HG02885 (cell line): ENCODE measurements around the gene CREBRF.
A peak's percentile ranks its signal among the peaks of the same experiment; 100 is the strongest.
"Not testable (repeated sequence)": the region's sequence is repeated elsewhere in the genome, so short reads cannot be mapped to it uniquely, and the experiment has no call there.

Source experiments
- ATAC-seq: cut with Tn5 transposase; IDR thresholded peaks from one replicate; pipeline ENCODE4 v1.9.1; 2021; ENCODE audit warnings: mild to moderate bottlenecking; ENCODE audit not compliant: unreplicated experiment, poor library complexity

CREBRF gene

DNA sequence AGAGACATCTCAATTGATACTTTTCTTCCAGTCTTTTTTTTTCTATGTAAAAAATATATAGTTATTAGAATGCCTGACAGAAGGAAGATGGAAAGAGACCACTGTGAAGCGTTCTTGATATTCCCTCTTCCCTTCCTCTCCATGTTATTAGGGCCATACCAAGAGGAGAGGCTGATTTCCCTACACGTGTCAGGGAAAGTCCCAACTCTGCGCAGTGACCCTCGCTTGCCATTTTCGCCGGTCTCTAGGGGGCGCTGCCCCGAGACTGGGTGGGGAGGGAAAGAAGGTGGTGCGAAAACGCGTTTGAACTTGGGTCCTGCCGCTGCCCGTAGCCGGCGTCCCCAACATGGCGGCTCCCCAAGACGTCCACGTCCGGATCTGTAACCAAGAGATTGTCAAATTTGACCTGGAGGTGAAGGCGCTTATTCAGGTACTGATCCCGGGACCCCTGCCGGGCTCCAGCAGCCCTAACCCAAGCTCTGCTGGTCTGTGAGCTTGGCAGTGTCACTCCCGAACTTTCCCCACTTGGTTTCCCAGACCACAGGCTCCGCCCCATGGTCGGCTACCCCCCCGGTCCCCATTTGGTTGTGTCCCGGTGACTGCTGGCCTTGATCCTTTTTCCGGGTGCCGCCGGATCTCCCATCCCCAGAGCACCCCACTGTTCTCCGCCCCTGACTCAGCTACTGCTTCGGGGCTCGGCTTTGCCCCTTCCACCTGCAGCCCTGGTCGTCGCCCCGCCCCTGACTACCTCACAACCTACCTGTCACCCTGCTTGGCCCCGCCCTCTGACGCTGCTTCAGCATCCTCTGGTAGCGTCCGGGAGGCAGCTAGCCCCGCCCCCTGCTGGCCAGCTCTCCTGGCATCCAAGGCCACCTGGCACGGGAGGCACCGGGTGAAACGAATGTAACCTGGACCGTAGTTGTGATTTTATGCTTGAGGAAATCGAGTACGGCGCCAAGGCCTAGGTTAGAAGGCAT is 88.3 kb downstream of the CREBRF start, which contains the start of gene BNIP1:
Gene BNIP1 (plus strand): TSS at position 332 of the 977 bp plus-strand sequence. CDS start 15 bp downstream, at position 347.
- ATAC-seq, result peak; percentile 93

DNA sequence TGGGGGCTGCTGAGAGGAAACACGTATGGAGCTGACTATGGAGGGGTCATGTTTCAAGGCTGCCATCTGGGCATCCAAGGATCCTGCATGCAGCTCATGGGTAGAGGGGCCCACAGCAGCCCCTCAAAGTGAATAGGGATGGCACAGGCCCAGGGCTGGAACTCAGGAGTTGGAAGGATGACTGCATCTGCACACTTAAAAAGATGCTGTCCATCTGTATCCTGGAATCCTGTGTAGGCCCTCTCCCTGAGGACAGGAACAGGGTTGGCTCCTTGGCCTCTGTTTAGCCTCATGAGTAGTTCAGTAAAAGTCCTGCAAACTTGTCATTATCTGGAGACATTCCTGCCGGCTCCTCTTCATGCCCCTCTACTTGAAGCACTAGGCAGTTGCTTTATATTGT is 92.2 kb downstream of the CREBRF start:
- ATAC-seq, result no peak

DNA sequence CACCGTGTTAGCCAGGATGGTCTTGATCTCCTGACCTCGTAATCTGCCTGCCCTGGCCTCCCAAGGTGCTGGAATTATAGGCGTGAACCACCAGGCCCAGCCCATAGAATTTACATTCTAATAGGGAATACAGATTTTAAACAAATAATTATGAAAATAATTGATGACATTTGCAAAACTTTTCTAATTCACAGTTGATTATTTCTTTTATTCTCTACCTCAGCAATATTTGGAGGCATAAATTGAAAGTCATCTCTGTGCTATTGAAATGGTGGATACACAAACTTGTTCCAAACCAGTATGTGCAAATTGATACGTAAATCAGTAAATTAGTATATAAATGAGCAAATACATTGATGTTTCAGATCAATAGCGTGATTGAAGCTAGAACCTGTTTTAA is 96.4 kb downstream of the CREBRF start:
- no peak for ATAC-seq

- no peak for ATAC-seq
Measured at GRCh38 chr5:173153842-173154241, 97.7 kb downstream of the CREBRF start.

GRCh38 chr5:173154619-173155018 is 98.5 kb downstream of the CREBRF start:
- ATAC-seq, result not testable (repeated sequence)

GRCh38 chr5:173155912-173156311 is 99.8 kb downstream of the CREBRF start:
- ATAC-seq, result no peak

- no peak for ATAC-seq
Measured at GRCh38 chr5:173158366-173158765, 102.2 kb downstream of the CREBRF start.

- no peak for ATAC-seq
Measured at GRCh38 chr5:173159256-173159655, 103.1 kb downstream of the CREBRF start.

GRCh38 chr5:173161148-173161547 is 105.0 kb downstream of the CREBRF start:
- ATAC-seq, result no peak

- ATAC-seq, result no peak
Measured at GRCh38 chr5:173163219-173163618, 107.1 kb downstream of the CREBRF start.

GRCh38 chr5:173165177-173166016 is 109.2 kb downstream of the CREBRF start:
- ATAC-seq, result no peak

- no peak for ATAC-seq
Measured at GRCh38 chr5:173172166-173172565, 116.0 kb downstream of the CREBRF start.

DNA sequence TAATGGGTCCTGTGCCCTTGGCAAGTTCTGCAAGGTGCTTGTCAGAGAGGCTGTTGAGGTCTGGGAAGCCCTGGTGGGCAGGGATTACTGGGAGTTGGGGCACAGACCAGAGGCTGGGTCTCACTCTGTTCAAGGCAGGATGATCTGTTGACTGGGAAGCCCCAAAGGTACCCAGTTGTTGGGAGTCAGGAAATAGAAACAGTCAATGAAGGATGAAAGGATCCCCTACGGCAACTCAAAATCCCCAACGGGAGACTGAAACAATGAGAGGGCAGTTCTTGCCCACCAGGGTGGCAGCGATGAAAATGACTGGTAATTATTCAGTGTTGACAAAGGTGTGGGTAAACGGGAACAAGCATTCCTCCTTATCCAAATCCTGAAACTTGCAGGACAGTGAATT is 119.4 kb downstream of the CREBRF start:
- ATAC-seq, result no peak

GRCh38 chr5:173178369-173178910 is 122.3 kb downstream of the CREBRF start:
- no peak for ATAC-seq

- no peak for ATAC-seq
Measured at GRCh38 chr5:173180331-173180730, 124.2 kb downstream of the CREBRF start.

DNA sequence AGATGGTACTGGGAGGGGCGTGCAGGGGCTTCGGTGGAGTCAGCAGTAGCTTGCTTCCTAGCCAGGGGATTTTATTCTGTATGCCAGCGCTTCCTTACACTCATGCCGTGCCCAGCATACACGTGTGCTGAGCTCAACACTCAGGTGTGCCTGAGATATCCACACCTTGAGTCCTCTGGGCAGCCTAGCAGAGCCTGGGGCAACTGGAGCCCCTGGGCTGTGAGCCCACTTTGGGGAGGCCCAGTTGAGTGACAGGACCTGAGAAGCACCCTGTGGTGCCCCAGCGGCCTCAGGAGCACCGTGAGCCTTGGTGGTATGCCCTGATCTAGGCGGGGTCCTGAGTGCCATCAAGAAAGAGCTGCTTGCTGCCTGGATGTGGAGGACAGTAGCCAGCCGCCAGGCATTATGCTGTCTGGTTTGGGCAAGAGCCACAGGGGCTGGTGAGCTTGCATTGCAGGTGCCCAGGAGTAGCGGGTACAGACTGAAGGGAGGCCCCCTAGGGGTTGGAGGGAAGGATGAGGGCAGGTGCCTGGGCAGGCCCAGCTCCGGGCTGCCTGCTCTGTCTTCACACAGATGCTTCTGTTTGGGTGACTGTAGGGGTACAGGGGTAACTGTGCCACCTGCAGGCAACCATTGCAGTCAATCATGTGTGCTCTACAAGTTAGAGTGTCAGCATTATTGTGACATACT is 131.0 kb downstream of the CREBRF start:
- no peak for ATAC-seq

GRCh38 chr5:173188280-173188679 is 132.1 kb downstream of the CREBRF start:
- no peak for ATAC-seq
